GM18508 (cell line): ENCODE measurements around the gene NUP153.

Experiments used
- ATAC-seq: cut with Tn5 transposase; IDR thresholded peaks from one replicate; pipeline ENCODE4 v1.9.1; 2021; ENCODE audit warnings: moderate number of reproducible peaks; ENCODE audit not compliant: insufficient read depth, unreplicated experiment

Gene NUP153

DNA sequence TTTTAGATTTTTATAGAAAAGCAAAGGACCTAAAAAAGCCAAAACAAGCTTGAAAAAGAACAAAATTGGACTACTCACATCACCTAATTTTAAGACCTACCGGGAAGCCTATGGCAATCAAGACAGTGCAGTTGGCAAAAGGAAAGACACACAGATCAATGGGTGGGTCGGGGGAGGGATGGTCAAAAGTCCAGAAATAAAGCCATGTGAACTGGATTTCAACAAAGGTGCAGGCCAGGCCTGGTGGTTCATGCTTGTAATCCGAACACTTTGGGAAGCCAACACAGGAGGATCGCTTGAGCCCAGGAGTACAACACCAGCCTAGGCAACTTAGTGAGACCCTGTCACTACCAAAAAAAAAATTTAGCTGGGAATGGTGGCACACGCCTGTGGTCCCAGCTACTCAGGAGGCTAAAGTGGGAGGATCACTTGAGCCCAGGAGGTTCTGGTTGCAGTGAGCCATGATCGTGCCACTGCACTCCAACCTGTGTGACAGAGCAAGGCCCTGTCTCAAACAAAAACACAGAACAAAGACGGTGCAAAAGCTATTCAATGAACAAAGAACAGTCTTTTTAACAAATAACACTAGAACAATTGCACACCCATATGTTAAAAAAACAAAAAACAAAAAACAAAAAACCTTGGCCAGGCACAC lies 34.5 kb downstream of the NUP153 start:
- no peak for ATAC-seq

DNA sequence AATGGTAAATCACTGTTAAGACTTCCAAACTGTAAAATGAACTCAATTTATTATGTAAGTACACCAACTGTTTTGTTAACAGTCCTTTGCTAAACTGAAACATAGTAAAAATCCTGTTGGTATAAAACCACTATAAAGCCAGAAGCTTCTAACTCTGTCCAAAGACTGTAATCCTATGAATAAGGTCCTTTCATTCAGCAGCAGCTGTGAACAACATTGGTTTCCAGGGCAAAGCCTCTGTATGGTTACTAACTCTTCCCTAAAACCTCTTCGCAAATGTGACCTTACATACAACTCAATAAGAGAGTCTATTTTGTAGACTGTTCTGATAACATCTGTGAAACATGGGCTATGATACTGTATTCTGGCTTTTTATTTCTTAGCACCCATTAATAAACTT lies 40.1 kb downstream of the NUP153 start:
- no peak for ATAC-seq

DNA sequence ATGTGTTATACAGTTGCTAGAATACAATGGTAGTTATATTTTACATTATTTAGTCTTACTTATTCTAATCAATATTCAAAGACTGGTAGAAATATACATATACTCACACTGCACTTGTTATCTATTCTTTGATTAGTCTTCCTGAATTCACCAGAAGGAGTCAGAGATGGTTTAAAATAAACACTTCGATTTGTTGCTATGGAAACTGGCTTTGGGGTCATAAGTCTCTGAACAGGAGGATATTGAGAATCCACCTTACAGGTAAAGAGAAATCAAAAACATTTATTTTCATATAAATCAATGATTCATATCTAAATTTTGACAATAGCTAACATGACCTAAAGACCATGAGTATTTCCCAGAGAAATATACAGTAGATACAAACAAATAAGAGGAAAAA lies 41.6 kb downstream of the NUP153 start:
- ATAC-seq: no peak

DNA sequence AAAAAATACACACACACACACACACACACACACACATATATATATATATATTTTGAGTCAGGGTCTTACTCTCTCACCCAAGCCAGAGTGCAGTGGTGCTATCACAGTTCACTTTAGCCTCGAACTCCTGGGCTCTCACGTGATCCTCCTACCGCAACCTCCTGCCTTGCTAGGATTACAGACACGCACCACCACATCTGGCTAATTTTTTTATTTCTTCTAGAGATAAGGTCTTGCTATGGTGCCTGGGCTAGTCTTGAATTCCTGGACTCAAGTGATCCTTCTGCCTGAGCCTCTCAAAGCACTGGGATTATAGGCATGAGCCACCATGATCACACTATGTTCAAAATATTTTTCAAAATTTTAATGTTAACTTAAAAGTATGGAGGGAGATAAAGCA lies 43.5 kb downstream of the NUP153 start:
- ATAC-seq: no peak

DNA sequence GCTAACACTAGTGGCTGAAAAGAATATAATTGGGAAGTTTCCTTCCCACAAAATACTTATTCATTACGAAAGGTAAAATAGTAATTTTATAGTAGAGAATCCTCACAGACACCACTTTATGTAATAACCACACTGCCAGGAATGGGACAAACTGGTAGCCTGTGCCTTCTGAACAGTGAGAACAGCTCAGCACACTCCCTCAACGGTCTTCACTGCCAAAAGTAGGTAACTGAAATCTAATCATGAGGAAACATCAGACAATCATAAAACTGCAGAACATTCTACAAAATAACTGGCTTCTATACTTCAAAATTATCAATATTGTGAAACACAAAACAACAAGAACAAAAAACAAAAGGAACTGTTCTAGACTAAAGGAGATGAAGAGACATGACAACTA lies 44.1 kb downstream of the NUP153 start:
- no peak for ATAC-seq

DNA sequence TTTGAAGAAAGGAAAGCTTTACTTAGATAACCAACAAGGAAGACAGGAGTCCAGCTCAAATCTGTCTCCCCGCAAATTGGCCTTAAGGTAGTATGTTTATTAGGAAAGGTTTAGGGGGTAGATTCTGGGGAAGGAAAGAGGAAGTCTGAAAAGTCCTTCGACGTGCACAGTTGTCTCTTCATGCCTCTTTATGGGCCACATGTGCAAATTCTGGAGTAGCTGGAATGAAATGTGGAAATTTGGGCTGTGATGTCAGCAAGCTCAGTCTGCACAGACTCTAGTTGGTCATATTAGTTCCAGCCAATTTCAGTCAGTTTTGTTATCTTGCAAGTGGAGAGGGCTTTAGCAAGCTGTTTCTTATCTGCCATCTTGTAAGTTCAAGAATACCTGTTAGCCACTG lies 50.1 kb downstream of the NUP153 start:
- no peak for ATAC-seq

DNA sequence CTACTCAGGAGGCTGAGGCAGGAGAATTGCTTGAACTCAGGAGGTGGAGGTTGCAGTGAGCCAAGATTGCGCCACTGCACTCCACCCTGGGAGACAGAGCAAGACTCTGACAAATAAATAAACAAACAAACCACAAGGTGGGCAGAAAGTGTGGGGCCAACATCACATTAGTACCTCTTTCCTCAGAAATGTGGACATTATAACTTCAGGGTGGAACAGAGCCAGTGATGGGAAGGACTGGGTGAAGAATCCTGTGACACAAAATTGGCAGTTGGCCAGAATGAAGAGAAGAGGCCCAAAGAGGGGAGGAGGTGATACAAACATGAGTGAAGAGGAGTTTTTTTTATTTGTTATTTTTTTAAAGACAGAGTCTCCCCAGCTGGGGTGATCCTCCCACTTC lies 50.6 kb downstream of the NUP153 start:
- no peak for ATAC-seq

DNA sequence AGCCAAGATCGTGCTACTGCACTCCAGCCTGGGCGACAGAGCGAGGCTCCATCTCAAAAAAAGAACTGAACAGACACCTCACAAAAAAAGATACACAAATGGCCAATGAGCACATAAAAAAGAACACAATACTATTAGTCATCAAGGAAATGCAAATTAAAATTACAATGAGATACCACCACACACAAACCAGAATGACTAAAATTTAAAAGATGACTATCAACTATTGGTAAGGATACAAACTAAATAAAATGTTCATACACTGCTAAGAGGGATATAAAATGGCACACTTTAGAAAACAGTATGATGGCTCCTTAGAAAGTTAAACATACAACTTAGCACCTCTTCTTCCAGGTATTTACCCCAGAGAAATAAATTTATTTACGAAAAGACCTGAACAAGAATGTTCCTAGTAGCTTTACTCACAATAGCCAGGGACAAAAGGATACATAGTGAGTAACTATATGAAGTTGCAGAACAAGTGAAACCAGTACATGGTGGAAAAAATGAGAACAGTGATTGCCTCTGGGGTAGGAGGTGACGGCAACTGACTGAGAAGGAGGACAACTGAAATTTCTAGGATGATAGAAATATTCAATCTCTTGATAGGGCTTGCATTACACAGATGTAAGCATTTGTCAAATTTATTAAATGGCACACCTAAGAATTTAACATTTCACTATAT lies 53.4 kb downstream of the NUP153 start:
- ATAC-seq: no peak

DNA sequence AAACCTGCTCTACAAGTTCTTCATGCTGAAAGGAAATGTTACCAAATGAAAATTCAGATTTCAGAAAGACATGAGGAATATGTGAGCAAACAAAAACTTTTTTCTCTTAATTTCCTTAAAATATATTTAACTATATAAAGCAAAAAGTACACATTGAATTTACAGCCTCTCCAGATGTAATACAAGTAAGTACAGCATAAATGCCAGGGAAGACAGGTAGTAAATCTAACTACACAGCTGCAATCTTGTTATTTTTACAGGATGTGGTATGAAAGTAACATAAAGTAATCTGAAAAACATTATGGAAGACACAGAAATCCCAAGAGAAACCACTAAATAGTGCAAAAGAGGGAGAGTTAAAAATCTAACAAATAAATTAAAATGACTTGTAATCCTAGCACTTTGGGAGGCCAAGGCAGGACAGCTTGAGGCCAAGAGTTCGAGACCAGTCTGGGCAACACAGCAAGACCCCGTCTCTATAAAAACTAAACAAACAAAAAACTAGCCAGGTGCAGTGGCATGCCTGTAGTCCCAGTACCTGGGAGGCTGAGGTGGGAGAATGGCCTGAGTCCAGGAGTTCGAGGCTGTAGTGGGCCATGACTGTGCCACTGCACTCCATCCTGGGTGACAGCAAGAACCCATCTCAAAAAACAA lies 55.9 kb downstream of the NUP153 start:
- ATAC-seq: no peak

DNA sequence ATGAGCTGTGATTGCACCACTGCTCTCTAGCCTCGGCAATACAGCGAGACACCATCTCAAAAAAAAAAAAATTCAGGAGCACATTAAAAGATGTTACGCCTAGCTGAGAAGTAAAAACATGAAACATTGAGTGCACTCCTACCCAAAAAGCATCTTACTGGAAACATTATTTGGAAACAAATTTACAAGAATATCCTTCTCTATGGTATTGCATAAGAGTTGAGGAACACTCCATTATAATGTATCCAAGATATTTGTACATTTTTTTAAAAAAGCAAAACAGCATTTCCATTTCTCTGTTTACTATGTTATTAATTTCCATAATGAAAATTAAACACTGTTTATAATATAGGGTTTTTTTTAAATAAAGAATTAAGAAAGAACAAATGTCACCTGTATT lies 58.0 kb downstream of the NUP153 start:
- ATAC-seq: no peak

DNA sequence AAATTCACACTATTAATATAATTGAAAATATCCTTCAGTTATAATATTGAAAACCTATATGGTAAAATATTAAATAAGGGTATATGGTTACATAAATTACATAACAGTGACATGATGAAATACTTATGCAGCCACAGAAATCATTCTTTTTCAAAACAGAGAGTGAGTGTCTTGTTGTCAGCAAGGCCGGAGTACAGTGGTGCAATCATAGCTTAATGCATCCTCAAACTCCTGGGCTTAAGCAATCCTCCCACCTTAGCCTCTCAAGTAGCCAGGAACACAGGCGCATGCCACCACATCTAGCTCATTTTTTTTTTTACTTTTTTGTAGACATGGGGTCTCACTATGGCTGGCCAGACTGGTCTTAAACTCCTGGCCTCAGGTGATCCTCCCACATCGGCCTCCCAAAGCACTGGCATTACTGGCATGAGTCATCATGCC lies 66.2 kb downstream of the NUP153 start:
- ATAC-seq: no peak

DNA sequence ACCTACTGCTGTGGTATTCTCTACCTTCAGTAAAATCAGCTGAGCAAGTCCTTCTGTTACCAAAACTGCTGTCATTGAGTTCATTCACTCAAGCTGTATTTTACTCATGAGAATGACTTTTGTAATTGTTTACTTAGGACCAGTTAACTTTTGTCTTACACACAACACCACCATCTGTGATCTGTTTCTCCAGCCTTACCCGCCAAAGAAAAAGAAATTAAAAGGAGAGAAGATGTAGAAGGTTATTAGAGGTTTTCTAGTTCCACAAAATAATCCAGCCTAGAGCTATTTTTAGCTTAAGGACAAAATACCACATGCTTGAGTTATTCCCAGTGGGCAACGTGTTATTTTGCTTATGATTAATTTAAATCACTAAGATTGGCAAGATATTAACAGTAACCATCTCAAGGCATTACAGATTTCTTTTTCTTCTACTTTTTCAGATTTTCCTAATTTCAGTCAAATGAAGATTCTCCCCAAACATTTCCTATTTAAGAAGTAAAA lies 68.5 kb downstream of the NUP153 start:
- no peak for ATAC-seq

DNA sequence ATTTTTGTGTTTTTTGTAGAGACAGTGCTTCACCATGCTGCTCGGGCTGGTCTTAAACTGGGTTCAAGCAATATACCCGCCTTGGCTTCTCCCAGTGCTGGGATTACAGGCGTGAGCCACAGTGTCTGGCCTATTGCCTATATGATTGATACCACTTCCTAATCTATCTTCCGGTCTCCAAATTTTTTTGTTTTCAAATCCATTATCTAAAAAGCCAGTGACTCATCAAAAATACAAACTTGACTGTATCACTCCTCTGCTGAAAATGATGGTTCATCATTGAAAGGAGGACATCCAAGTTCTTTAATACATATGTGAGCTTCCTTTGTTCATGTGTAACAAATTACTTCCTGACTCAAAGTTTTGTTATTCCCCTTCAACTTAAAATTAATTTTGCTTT lies 71.2 kb downstream of the NUP153 start:
- no peak for ATAC-seq

DNA sequence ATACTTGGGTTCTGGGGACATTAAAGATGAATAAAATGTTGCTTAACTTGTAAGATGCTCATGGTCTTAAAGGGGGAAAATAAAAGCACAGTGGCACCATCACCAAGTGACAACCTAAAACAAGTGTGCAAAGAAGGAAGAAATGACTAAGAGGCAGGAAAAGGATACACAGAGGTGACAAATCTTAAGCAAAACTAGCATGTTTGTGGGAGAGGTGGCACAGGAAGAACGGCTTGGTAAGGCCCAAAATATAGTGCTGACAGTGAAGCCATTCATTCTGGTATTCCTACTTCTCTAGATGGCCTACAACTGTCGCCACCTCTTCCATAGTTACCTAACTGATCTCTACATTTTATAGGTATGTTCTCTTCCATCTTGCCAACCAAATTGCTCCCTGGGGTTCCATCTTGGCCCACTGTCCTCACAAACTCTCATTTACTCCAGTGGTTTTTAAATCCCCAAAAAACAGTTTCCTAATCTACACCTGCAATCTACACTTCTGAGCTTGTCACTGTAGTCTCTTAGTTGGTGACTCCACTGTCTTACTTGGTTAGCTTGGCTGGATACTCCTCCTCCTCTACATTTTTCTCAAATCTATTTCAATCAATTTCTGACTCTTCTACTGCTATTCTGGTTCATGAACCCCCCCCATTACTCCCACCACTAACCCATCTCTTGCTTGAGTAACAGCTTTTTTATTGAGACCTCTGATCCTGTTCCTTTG lies 73.1 kb downstream of the NUP153 start:
- no peak for ATAC-seq

DNA sequence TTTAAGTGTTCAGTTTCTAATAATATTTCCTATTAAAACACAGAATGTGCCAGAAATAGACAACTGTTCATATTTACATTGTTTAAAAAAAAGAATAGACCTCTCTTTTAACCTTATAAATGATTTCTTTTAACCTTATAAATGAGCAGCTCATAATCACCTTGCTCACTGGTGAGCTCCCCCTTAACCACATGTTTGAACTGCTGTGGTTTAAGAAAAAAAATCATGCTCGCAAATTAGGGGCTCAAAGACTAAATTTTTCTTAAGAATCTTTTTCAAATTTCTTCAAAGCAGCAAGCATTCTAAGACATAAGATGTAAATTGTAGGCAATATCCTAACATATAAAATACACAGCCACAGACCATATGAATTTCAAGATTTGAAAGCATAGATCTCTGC lies 73.8 kb downstream of the NUP153 start:
- no peak for ATAC-seq

DNA sequence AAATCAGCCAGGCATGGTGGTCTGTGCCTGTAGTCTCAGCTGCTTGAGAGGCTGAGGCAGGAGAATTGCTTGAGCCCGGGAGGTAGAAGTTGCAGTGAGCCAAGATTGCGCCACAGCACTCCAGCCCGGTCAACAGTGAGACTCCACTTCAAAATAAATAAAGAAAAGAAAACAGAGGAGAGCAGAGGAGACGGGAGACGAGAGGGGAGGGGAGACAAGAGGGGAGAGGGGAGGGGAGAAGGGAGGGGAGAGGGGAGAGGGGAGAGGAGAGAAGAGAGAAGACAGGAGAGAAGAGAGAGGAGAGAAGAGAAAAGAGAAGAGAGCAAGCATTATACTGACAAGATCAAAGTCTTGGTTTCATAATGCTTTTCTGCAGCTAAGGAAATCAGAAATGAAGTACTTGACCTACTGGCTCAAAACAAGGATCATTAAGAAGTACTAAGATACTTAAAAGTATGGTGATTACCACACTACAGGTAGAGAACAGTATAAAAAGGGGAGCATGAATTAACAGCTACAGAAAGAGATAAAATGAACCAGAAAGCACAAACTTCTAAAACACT lies 76.1 kb downstream of the NUP153 start:
- ATAC-seq: no peak

DNA sequence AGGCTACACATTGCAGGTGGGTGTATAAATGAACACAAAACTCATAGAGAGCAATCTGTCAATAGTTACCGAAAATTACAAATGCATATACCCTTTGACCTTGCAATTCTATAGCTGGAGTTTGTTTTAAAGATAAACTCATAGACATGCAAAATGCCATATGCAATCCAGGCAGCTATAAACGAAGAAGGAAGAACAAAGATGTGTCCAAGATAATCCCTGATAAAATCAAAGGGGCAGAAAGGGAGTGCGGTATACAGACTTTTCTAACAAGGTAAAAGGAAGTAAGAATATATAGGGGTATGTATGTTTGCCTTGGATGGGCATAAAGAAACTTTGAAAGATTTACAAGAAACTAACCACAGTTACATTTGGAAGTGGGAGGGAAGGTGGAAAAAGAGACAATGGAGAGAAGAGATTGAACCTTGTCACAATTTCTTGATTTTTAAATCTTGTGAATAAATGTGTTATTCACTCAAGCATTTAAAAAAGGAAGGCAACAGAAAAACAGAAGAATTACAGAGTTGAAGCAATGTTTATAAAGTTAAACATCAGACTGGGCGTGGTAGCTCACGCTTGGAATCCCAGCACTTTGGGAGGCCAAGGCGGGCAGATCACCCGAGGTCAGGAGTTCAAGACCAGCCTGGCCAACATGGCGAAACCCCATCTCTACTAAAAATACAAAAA lies 76.8 kb downstream of the NUP153 start:
- ATAC-seq: no peak

DNA sequence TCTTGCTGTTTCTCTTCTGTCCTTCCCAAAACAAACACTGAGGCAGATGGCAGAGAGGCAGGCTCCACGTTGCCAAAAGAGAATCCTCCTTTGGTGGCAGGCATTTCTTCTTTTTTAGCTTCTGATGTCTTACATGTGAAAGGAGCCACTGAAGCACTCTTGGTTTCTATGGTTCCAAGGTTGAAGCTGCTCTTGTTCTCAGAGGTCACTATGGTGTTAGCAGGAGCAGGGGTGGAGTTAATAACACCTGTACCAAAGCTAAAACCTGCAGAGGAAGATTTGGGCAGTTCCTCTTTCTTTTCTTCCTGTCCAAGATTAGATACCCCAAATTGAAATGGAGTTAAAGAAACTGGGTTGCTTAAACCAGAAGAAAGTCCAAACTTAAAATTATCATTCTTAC lies 77.9 kb downstream of the NUP153 start:
- no peak for ATAC-seq

DNA sequence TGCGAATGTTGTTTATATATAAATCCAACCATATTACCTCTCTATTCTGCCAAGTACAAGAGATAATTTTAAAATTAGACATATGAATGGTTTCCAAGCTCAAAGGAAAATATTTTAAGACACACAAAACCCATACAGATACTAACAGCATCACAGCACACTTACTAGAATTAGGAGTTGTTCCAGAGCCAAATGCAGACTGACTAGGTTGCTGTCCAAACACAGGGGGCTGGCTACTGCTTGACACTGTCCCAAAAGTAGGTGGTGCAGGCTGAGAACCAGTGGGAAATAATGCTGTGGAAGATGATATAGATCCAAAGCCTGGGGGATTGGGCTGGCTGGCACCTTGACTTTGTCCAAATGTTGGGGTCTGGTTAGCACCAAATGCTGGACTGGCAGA lies 82.3 kb downstream of the NUP153 start:
- ATAC-seq: no peak

DNA sequence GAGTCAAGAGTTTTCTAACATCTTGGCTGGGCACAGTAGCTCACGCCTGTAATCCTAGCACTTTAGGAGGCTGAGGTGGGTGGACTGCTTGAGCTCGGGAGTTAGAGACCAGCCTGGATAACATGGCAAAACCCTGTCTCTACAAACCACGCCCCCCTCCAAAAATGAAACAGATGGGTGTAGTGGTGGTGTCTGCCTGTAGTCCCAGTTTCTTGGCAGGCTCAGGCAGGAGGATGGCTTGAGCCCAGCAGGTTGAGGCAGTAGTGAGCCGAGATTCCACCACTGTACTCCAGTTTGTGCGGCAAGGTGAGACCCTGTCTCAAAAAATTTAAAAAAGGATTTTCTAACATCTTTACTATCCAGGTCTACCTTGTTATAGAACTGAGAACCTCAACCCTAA lies 84.6 kb downstream of the NUP153 start:
- no peak for ATAC-seq
